Amniotic epithelial cell (primary cell): ENCODE measurements around the gene OR2AG2.
A peak's percentile ranks its signal among the peaks of the same experiment; 100 is the strongest.
"Not testable (repeated sequence)": the region's sequence is repeated elsewhere in the genome, so short reads cannot be mapped to it uniquely, and the experiment has no call there.

ENCODE experiments used
- DNase-seq: peaks from one replicate; pipeline ENCODE4 v3.0.0-alpha.2; 2010; ENCODE audit warnings: low read depth

The OR2AG2 gene, protein sequence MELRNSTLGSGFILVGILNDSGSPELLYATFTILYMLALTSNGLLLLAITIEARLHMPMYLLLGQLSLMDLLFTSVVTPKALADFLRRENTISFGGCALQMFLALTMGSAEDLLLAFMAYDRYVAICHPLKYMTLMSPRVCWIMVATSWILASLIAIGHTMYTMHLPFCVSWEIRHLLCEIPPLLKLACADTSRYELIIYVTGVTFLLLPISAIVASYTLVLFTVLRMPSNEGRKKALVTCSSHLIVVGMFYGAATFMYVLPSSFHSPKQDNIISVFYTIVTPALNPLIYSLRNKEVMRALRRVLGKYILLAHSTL

DNA sequence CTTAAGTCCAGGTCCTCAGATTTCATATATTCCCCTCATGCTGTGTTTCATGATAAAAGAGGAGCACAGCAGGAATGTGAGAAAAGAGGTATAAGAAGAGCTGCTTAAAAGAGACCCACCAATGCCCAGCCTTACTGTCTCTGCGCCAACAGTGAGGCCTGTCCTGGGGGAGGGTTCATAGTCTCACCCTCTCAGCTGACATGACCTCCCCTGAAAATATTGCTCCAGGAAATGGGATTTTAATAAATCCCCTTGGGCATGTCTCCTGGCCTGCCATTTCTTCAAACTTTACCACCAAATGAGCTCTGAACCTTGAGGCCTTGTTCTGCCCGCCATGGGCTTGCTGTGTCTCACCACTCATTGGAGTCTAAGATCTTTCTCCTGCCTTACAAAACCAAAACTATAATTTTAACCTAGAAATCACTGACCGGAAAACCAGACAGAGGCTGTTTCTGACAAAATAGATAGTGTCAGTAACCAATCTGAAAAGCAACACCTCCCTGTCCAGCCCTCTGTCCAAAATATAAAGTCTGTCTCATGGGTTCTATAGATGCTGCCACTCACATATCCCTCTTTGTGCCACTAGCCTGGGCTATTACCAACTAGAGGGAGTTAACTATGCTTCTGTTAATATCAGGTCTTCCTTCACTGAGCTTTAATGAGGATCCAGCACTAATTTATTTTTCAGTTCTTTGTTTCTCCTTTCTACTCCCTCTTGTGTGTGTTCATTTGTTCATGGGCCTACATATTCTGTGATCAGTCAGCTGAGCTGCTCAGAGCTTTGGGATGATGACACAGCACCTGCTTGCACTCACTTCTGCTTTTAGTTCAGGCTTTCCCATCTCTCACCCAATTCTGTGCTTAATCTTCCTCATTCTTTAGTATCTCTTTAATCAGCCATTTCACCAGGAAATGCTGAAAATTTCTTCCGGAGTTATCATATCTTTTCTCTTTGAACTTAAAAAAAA lies at the start of gene OR2AG2:
OR2AG2 (minus strand) TSS at position 51 of the 968 bp plus-strand sequence. CDS start 3,019 bp downstream, outside the sequence.
- no peak for DNase-seq

DNA sequence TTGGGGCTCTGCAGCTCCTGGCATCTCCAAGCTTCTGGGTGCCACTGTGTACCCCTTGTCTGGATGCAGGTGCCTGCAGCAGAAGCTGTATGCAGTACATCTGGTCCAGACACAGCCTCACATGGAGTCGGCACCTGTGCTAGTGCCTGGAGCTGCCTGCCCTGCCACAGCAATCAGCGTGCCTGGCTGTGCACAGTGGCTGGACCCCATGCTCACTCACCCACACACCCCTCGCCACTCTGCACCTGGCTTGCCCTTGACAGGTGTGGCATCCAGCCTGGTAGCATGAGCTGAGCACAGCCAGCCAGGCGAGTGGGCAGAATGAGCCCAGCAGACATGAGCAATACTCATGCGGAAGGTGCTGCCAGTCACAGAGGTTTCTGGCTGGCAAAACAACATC lies 47.2 kb upstream of the OR2AG2 start:
- no peak for DNase-seq

DNA sequence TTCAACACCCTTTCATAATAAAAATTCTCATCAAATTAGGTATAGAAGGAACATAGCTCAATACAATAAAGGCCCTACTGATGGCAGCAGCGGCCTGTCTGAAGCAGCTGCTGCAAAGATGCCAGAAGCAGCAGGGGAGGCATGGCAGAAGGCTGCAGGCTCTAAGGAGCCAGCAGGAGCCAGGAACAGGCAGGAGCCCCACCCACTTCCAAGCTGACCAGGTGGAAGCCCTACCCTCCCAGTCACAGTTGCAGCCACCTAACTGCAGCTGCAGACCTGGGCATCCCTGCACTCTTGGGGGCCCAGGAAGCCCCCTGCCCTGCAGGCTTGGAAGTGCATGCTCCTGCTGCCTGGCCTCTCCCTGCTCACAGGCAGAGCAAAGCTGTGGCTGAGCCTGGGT lies 45.9 kb upstream of the OR2AG2 start:
- DNase-seq: no peak

DNA sequence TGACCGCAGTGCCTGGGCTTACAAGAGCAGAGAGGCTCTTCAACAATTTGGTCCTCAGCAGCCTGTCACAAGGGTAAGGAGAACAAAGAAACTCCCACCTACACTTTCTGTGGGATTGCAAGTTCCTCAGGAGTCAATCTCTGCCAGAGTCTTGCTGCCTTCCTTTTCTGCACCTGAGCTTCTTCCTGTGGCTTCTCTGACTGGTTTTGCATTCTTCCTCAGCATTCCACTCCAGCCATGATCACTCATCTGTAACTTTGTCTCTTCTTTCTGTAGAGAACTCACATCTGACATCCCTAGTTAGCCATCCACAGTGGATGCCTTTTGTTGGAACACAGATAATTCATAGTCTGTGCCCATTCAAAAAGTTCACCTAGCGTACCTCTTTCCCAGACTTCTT lies 41.9 kb upstream of the OR2AG2 start:
- DNase-seq: no peak

DNA sequence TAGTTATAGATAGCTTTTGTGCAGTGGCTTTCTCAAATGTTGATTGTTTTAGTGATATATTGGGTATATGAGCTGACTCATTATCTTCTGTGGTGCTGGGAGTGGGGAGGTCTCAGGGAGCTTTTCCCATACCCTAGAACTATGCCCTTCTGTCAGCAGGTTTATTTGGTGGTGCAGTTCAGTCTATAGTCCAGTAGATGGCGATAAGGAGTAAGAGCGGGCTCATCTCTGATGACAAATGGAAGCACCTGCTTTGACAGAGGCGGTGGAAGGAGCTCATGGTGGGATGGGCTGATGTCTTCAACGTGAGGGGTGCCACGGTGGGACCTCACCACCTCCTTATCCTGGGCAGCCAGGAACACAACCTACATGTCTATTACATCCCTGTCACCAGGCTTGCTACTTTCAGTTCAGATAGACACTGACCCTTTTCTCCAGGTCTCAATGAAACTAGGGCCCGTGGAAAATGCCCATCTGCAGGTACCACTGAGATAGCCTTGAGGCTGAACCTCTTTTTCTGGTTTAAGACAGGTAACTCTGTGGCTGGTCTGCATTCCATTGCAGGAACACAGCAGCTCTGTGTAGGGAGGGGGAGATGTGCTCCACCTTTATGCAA lies 40.7 kb upstream of the OR2AG2 start:
- DNase-seq: peak; percentile 24

DNA sequence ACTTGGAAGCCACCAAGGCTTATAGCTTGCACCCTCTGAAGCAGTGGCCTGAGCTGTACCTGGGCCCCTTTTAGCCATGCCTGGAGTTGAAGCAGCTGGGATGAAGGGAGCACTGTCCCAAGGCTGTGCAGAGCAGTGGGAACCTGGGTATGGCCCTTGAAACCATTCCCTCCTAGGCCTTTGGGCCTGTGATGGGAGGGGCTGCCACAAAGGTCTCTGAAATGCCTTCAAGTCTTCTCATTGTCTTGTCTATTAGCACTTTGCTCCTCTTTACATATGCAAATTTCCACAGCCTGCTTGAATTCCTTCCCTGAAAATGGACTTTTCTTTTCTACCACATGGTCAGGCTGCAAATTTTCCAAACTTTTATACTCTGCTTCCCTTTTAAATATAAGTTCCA lies 29.3 kb upstream of the OR2AG2 start:
- not testable (repeated sequence) for DNase-seq

DNA sequence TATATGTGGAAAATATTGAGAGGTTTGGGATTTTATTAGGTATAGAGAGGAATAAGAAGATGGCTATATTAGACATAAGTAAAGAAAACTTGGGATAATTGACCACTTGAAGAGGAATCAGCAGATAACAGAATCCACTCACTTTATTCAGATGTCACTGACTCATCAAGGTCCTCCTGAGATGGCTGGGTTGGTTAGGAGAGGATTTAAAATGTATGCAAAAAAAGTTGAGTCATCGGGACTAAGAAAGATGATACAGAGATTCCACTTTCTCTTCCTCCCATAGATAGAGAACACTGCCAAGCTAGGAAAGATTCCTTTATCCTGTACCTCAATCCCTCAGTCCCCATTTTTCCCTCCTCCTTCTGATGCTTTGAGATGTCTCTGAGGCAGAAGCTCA lies 27.6 kb upstream of the OR2AG2 start, which contains the start of gene OR6A2:
OR6A2 (minus strand) TSS at position 288 of the 400 bp plus-strand sequence. CDS start 3,981 bp downstream, outside the sequence.
- DNase-seq: peak; percentile 26

DNA sequence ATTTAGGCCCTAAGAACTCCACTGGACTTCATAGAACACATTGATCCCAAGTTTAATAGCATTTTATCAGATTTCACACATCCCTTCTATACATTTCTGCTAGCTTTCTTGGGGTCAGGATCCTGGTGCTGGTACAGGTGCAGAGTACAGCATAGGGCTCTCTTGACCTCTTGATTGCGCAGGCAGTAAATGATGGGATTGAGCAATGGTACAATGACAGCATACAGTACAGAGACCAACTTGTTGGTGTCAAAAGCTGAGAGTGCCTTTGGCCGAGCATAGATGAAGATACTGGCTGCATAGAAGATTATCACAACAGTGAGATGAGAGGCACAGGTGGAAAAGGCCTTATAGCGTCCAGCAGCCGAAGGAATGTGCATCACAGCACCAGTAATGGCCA lies 22.9 kb upstream of the OR2AG2 start:
- DNase-seq: no peak

DNA sequence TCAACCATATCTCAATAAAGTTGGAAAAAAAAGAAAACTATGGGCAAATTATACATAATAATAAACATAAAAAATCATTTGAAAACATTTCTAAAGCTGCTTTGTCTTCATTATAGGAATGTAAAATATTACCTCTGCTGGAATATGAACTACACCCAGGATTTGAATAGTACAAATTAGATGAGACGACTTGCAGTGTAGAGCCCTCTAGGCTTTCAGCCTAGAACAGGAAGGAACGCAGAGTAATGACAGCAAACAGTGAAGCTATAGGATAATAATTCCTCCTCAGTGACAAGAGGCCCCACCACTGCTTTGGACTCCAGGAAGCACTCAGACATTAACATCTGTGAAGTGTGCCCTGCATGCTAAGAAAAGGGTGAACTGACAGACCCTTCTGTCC lies 18.8 kb upstream of the OR2AG2 start:
- no peak for DNase-seq

DNA sequence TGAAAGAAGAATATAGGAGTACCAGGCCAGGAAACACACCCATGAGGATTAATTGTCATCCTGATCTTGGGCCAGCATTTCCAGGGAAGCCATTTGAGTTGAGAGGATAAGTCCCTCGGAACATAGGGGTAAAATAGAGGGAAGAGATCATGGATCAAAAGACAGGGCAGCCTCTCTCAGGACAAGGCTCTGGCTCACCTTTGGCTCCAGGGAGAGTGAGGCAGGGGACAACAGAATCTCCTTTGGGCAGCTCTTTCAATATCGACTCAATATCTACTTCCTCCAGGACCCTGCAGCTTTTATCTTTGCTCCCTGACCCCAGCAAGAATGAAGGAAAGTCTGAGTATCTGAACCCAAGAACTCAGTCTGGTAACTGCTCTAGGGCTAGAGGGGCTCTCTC lies 10.9 kb upstream of the OR2AG2 start, which contains the start of gene OR2AG1:
OR2AG1 (plus strand) TSS at position 301 of the 400 bp plus-strand sequence. CDS start 2,018 bp downstream, outside the sequence.
- DNase-seq: no peak

DNA sequence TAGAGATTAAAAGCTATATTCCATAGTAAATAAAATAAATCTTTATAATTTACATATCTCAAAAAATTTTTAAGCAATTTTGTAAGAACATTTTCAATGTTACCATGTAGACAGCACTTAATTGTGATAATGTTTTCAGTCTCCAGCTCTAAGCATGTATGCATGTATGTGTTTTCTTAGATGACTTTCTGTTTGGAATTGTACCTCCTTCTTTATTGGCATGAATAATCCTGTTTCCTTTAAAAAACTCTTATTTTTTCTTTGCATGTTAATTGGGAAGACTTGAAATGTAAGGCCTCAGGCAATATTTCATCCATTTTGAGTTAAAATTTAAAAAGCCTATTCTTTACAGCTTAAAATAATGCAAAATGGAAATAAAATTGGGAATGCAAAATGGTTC lies 9.1 kb upstream of the OR2AG2 start:
- DNase-seq: no peak

DNA sequence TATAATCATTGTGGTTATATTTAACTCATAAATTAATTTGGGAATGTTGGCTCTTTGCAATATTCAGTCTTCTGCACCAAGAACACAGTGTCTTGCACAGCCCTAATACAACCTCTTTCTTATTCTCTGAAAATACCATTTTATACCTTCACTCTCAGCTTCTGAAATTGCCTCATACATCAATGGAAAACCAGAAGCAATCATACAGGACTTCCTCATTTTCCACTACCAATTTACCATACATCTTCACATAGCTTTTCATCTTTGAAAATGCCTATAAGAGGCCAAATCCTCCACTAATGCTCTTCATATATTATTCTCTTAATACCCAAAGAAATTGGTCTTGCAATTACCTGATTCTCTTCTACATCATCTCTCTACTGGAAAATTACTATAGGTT lies 6.7 kb upstream of the OR2AG2 start:
- DNase-seq: no peak

DNA sequence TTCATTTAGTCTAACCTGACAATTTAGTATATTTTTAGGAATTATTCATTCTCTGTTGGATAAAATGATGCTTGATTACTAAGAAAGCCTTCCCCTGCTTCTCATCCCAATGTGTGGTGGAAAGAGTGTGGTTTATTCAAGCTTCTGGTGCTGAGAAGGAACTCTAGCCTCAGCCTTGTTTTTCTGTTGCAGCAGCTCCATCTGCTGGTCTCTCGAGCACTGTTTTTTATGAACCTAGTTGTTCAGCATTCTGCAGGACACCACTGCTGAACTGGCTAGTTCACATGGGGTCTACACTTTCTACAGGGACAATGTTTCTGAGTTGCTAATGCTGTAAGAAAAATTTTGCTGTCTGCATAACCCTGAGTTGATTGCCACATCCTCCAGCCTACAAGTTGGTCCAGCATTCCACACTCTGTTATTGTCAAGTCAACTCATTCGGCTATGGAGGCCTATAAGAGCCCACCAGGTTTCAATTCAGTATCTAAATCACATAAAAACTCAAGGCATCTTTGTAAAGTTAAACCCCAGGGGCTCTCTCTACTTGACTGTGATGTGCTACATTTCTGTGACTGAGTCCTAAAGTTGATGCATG lies 14.3 kb downstream of the OR2AG2 start:
- DNase-seq: peak; percentile 53

DNA sequence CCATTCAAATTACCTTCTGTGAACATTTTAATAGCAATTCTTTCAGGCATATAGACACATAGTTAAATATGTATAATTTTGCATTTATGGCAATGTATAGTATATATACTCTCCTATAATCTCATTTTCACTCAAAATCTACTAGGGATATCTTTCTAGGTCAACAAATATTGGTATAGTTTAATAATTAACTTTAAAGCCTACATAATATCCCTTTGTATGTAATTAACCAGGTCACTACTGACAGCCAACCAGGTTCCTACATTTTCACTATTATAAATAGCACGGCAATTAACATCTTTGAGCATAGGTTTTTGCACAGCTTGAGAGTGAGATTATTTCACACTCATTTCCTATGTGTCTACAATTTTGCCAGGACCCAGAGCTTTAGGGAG lies 15.8 kb downstream of the OR2AG2 start:
- DNase-seq: no peak

DNA sequence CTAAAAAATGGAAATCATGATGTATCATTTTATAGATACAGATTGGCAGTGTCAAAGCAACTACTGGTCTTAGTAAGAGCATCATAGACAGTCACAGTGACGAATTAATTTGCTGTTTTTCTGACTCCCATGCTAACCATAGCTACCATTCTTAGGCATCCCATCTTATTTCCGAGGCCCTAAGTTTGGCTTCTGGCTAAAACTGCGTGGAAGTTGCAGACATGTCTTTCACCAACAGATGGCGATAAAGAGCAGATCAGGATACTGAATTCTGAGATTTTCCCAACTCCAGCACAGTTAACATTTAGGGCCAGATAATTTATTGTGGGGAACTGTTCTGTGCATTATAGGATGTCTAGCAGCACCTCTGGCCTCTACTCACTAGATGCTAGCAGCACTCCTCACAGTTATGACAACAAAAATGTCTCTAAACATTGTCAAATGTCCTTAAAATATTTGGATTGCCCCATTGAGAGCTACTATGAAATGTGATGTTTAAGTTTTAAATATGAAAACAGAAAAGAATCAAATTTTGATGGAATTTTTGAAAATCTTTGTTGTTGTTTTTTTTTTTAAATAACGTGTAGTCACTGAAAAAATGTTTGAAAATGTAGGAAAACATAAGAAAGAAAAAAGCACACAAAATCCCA lies 16.3 kb downstream of the OR2AG2 start:
- peak; percentile 13 for DNase-seq

DNA sequence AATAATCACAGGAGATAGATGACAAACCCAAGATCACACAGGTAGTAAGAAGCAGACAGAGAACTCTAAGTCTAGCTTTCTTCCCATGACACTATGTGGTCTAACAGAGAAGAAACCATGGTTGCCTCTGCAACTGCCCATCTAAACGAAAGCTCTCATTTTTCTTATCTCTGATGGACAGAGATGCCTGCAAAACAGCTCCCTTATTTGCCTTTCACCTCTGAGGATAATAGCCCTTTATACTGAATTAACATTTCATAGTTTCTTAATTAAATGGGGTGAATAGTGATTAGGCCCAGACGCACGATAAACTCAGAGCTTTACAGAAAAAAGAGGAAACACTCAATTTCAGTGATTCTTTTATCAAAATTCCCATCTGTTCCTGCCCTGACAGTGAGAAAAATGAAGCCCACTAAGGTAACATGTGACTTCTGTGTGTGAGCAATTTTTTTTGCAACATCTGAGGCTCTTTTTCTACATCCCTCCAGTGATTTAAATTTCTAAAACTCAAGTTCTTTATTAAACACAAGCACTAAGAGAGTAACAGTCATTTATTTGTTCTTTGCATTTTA lies 24.6 kb downstream of the OR2AG2 start:
- no peak for DNase-seq

DNA sequence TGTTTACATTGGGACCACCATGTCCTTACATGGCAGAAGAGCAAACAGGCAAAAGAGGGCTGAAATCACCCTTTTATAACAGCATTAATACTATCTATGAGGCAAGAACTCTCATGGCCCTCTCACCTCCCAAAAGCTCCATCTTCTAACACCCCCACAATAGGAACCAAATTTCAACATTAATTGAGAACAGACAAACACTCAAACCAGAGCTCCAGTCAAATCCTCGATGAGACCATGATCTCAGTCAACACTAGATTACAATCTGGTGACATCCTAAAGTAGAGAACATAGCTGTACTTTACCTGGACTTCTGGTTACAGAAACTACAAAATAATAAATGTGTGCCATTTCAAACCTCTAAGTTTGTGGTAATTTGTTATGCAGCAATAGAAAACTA lies 25.1 kb downstream of the OR2AG2 start:
- no peak for DNase-seq

DNA sequence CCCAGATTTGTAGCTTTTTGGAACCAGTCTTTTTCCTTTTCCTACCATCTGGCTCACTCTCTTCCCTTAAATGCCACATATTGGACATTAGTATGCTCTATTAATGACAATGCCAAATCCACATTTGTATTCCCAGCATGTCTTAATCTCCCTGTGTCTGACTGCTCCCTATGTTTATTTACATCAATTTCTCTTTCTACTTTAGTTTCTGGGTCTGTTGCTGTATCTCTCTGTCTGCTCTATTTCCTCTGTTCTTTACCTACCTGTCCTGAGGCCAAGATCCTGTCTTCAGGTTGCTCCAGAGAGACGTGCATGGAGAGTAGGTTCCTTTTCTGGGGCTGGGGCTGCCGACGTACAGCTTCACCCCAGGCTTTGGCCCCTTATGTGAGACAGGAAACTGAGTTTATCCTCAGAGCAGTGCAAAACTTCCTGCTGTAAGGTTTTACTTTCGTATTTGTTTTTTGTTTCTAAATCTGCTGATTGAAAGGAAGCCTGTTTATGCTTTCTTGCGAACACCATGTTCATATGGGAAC lies 25.6 kb downstream of the OR2AG2 start:
- no peak for DNase-seq

DNA sequence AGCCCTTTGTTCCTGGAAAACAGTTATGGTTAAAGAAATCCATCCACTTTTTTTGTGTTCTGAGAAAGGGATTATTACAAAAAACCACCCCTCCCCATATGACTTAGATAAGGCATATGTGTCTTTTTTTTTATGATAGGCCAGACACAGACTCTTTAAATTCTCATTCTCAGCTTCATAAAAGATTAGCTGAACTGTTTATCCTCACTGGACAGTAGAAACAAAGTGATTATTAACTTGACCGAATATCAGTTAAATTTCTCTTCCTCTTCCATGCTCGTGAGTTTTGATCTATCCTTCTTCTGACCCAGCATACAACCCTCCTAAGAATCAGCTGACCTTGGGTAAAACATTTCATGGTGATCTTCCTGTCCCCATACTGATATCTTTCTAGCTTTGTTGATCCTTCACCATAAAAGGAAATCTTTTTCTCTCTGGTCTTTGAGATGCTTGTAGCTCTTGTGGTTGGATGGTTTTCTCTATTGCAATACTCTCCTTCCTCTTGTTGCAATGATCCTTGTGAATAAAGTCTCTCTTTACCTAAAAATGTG lies 26.2 kb downstream of the OR2AG2 start:
- DNase-seq: no peak

DNA sequence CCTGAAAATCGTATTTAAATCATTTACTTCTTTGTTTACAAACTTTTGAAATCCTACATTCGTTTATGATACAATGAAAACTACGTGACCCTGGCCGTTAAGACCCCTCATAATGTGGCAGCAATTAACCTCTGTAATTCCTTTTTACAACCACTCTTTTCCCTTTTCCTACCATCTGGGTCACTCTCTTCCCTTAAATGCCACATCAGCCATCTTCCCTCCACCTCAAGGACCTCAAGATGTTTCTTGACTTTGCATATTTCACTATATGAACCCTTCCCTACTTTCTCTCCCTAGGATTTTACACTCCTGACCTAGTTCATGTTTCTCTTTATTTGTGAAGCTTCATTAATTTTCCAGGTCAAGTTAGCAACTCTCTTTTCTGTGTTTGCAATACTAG lies 26.8 kb downstream of the OR2AG2 start:
- no peak for DNase-seq

DNA sequence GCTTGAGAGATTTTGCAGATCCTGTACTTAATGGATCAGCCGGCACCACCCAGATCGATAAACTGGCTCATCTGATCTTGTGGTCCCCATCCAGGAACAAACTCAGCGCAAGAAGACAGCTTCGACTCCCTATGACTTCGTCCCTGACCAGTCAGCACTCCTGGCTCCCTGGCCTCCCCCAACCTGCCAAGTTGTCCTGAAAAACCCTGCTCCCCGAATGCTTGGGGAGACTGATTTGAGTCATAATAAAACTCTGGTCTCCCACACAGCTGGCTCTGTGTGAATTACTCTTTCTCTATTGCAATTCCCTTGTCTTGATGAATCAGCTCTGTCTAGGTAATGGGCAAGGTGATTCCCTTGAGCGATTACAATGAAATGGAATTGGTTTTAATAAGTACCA lies 29.5 kb downstream of the OR2AG2 start:
- no peak for DNase-seq
